NCI-H82 treated with DMSO at 0.1 percent for 48 hours (cell line): ENCODE measurements around the gene PLEKHG7.
"Not testable (repeated sequence)": the region's sequence is repeated elsewhere in the genome, so short reads cannot be mapped to it uniquely, and the experiment has no call there.

Experiments
- DNase-seq: peaks from one replicate; lab custom pipeline; 2025; ENCODE audit not compliant: unreplicated experiment; lab: John Stamatoyannopoulos, UW

The PLEKHG7 gene

GRCh38 chr12:92745856-92746550 is 43.2 kb downstream of the PLEKHG7 start:
- no peak for DNase-seq

- DNase-seq = no peak
Observed at GRCh38 chr12:92747151-92747550, 44.4 kb downstream of the PLEKHG7 start.

GRCh38 chr12:92749691-92750090 is 46.9 kb downstream of the PLEKHG7 start:
- not testable (repeated sequence) for DNase-seq

GRCh38 chr12:92753976-92754885 is 51.4 kb downstream of the PLEKHG7 start:
- no peak for DNase-seq

GRCh38 chr12:92756898-92757596 is 54.3 kb downstream of the PLEKHG7 start:
- DNase-seq = no peak

- no peak for DNase-seq
Observed at GRCh38 chr12:92757597-92758121, 54.9 kb downstream of the PLEKHG7 start.

- no peak for DNase-seq
Observed at GRCh38 chr12:92759634-92760268, 57.0 kb downstream of the PLEKHG7 start.

- no peak for DNase-seq
Observed at GRCh38 chr12:92762773-92763172, 60.0 kb downstream of the PLEKHG7 start.

- no peak for DNase-seq
Observed at GRCh38 chr12:92764831-92765230, 62.0 kb downstream of the PLEKHG7 start.

GRCh38 chr12:92765871-92766270 is 63.1 kb downstream of the PLEKHG7 start:
- no peak for DNase-seq

GRCh38 chr12:92769124-92769901 is 66.5 kb downstream of the PLEKHG7 start:
- DNase-seq = peak; percentile 10

GRCh38 chr12:92771001-92771400 is 68.2 kb downstream of the PLEKHG7 start:
- no peak for DNase-seq

GRCh38 chr12:92775416-92775815 is 72.6 kb downstream of the PLEKHG7 start:
- DNase-seq = no peak

GRCh38 chr12:92778525-92778924 is 75.7 kb downstream of the PLEKHG7 start:
- DNase-seq = no peak

GRCh38 chr12:92779902-92780301 is 77.1 kb downstream of the PLEKHG7 start:
- DNase-seq = no peak

GRCh38 chr12:92784356-92784755 is 81.6 kb downstream of the PLEKHG7 start:
- no peak for DNase-seq

- peak; percentile 95 for DNase-seq
Observed at GRCh38 chr12:92784797-92785562, 82.2 kb downstream of the PLEKHG7 start.

- no peak for DNase-seq
Observed at GRCh38 chr12:92785563-92785950, 82.8 kb downstream of the PLEKHG7 start.

- no peak for DNase-seq
Observed at GRCh38 chr12:92786045-92786444, 83.3 kb downstream of the PLEKHG7 start.
